IMR-90 (cell line): ENCODE data around the gene TPM4. TPM values are rescaled to one million over a fixed set of nuclear protein-coding genes. Genes with fewer than 3 reads are reported as not detected.

Source experiments
- ATAC-seq: fragments of 200-7000 bp; cut with Tn5 transposase; 2 replicates; pipeline ENCODE4 v1.9.1; 2020; ENCODE audit warnings: low read depth, mild to moderate bottlenecking, moderate library complexity
- BruUV-seq: library from RNA; stranded (reverse); fragments of 400-500 nt; replicated peaks from 2 replicates; lab custom pipeline; 2021; lab: Mats Ljungman, UMichigan
- CTCF ChIA-PET: fragments of 300-600 bp; formaldehyde crosslinking; extraction: SDS; loops from one replicate; lab custom pipeline; 2021; ENCODE audit warnings: antibody characterized with exemption; lab: Yijun Ruan, JAX
- POLR2A ChIA-PET: fragments of 300-600 bp; sonication (Branson Sonifier 250); formaldehyde crosslinking; loops from one replicate; lab custom pipeline; 2022; ENCODE audit warnings: antibody characterized with exemption; ENCODE audit not compliant: unreplicated experiment; lab: Charles Lee
- DNase-seq: peaks from one replicate; pipeline ENCODE4 v3.0.0; 2013
- H2AFZ ChIP-seq: replicated peaks from 2 replicates; pipeline ENCODE3; 2013; ENCODE audit warnings: low read length, mild to moderate bottlenecking; ENCODE audit not compliant: poor library complexity
- H2AK5ac ChIP-seq: 2 replicates; pipeline ENCODE4 v1.6.1; 2013; ENCODE audit warnings: low read depth, low read length, inconsistent platforms
- H2AK9ac ChIP-seq: replicated peaks from 2 replicates; pipeline ENCODE3; 2013; ENCODE audit warnings: mild to moderate bottlenecking, low read depth, low read length, moderate library complexity; ENCODE audit not compliant: poor library complexity
- H2BK120ac ChIP-seq: 2 replicates; pipeline ENCODE4 v1.6.1; 2013; ENCODE audit warnings: low read depth, low read length, inconsistent platforms
- H2BK15ac ChIP-seq: 3 replicates; pipeline ENCODE4 v1.6.1; 2013; ENCODE audit warnings: low read depth, low read length, inconsistent platforms
- H2BK20ac ChIP-seq: 2 replicates; pipeline ENCODE4 v1.6.1; 2013; ENCODE audit warnings: low read depth, mild to moderate bottlenecking, inconsistent platforms, low read length, moderate library complexity
- H2BK5ac ChIP-seq: 2 replicates; pipeline ENCODE4 v1.6.1; 2013; ENCODE audit warnings: mild to moderate bottlenecking, low read depth, low read length, inconsistent platforms; ENCODE audit not compliant: poor library complexity, severe bottlenecking
- H3K14ac ChIP-seq: replicated peaks from 2 replicates; pipeline ENCODE4 v1.6.1; 2013; ENCODE audit warnings: low read depth, low read length, inconsistent platforms
- H3K18ac ChIP-seq: 2 replicates; pipeline ENCODE4 v1.6.1; 2013; ENCODE audit warnings: low read depth, low read length, control low read depth
- H3K23ac ChIP-seq: 2 replicates; pipeline ENCODE4 v1.6.1; 2013; ENCODE audit warnings: low read depth, low read length, inconsistent platforms
- H3K27ac ChIP-seq: 2 replicates; pipeline ENCODE4 v1.5.1; 2013; ENCODE audit warnings: mild to moderate bottlenecking, control low read depth, low read length; ENCODE audit not compliant: insufficient read depth
- H3K27me3 ChIP-seq: 2 replicates; pipeline ENCODE4 v1.6.1; 2013; ENCODE audit warnings: low read length; ENCODE audit not compliant: control insufficient read depth, insufficient read depth
- H3K36me3 ChIP-seq: 2 replicates; pipeline ENCODE4 v1.6.1; 2013; ENCODE audit warnings: low read length, mixed read lengths; ENCODE audit not compliant: control insufficient read depth, insufficient read depth
- H3K4ac ChIP-seq: 2 replicates; pipeline ENCODE4 v1.6.1; 2013; ENCODE audit warnings: low read depth, low read length, inconsistent platforms
- H3K4me1 ChIP-seq: 2 replicates; pipeline ENCODE4 v1.6.1; 2013; ENCODE audit warnings: low read length, mixed read lengths; ENCODE audit not compliant: control insufficient read depth, insufficient read depth
- H3K4me2 ChIP-seq: 2 replicates; pipeline ENCODE4 v1.6.1; 2013; ENCODE audit warnings: low read depth, mild to moderate bottlenecking, control low read depth, low read length, moderate library complexity
- H3K4me3 ChIP-seq: 2 replicates; pipeline ENCODE4 v1.5.1; 2013; ENCODE audit warnings: low read depth, mild to moderate bottlenecking, control low read depth, low read length, moderate library complexity; ENCODE audit not compliant: insufficient read depth
- H3K56ac ChIP-seq: 2 replicates; pipeline ENCODE4 v1.6.1; 2013; ENCODE audit warnings: low read length, inconsistent platforms; ENCODE audit not compliant: insufficient read depth; ENCODE audit errors: extremely low read depth
- H3K79me1 ChIP-seq, 2 experiments: 2 replicates each; pipeline ENCODE4 v1.6.1; 2013; ENCODE audit warnings: low read length in 2 of 2, inconsistent platforms in 1 of 2, low read depth in 1 of 2
- H3K9ac ChIP-seq: 2 replicates; pipeline ENCODE4 v1.6.1; 2013; ENCODE audit warnings: low read depth, low read length, control low read depth
- H3K9me1 ChIP-seq: 2 replicates; pipeline ENCODE4 v1.6.1; 2013; ENCODE audit warnings: low read length, inconsistent platforms; ENCODE audit not compliant: insufficient read depth
- H3K9me3 ChIP-seq: 2 replicates; pipeline ENCODE4 v1.6.1; 2013; ENCODE audit warnings: low read length; ENCODE audit not compliant: control insufficient read depth, insufficient read depth
- H4K20me1 ChIP-seq: 2 replicates; pipeline ENCODE4 v1.6.1; 2013; ENCODE audit warnings: low read length, inconsistent platforms; ENCODE audit not compliant: insufficient read depth
- H4K5ac ChIP-seq: 2 replicates; pipeline ENCODE4 v1.6.1; 2013; ENCODE audit warnings: mild to moderate bottlenecking, low read depth, low read length, control low read depth
- H4K8ac ChIP-seq, 2 experiments: 2 replicates each; pipeline ENCODE4 v1.6.1; 2013; ENCODE audit warnings: low read depth in 2 of 2, low read length in 2 of 2, control low read depth in 1 of 2, inconsistent platforms in 1 of 2
- H4K91ac ChIP-seq: 2 replicates; pipeline ENCODE4 v1.6.1; 2013; ENCODE audit warnings: low read depth, low read length, inconsistent platforms; ENCODE audit not compliant: insufficient read depth
- CEBPB ChIP-seq: IDR thresholded peaks from 2 replicates; pipeline ENCODE4 v1.6.1; 2012; ENCODE audit warnings: low read depth, low read length, improper control_type of control experiment
- ELK1 ChIP-seq: fragments of 150-350 bp; IDR thresholded peaks from 2 replicates; pipeline ENCODE4 v1.6.1; 2016; ENCODE audit warnings: low read depth, mild to moderate bottlenecking, low read length, moderate library complexity, borderline replicate concordance
- FOS ChIP-seq: fragments of 150-350 bp; IDR thresholded peaks from 2 replicates; pipeline ENCODE4 v1.6.1; 2016; ENCODE audit warnings: low read depth, low read length
- MAFK ChIP-seq: IDR thresholded peaks from 2 replicates; pipeline ENCODE4 v1.6.1; 2012; ENCODE audit warnings: low read depth, low read length, improper control_type of control experiment
- MAZ ChIP-seq: IDR thresholded peaks from 2 replicates; pipeline ENCODE4 v1.6.1; 2012; ENCODE audit warnings: low read depth, mild to moderate bottlenecking, low read length, improper control_type of control experiment, moderate library complexity, borderline replicate concordance
- MXI1 ChIP-seq: IDR thresholded peaks from 2 replicates; pipeline ENCODE4 v1.6.1; 2012; ENCODE audit warnings: low read depth, mild to moderate bottlenecking, low read length, moderate library complexity, borderline replicate concordance
- NFE2L2 ChIP-seq: fragments of 150-350 bp; IDR thresholded peaks from 2 replicates; pipeline ENCODE4 v1.6.1; 2016; ENCODE audit warnings: low read depth, mild to moderate bottlenecking, low read length
- POLR2A ChIP-seq: IDR thresholded peaks from 2 replicates; pipeline ENCODE4 v1.6.1; 2012; ENCODE audit warnings: mild to moderate bottlenecking, low read depth, low read length
- SMC3 ChIP-seq: fragments of 150-350 bp; IDR thresholded peaks from 2 replicates; pipeline ENCODE4 v1.6.1; 2016; ENCODE audit warnings: low read depth, mild to moderate bottlenecking, antibody characterized with exemption, low read length, moderate library complexity
- WGBS, 2 experiments: methylation state at CpG; one replicate each; pipeline versions ENCODE4 v1.1.5 to v1.1.7; 2013; ENCODE audit warnings: missing lambda C conversion rate in 2 of 2; ENCODE audit not compliant: insufficient read length in 1 of 2; ENCODE audit errors: extremely low coverage in 2 of 2; 5-methylcytosine and 5-hydroxymethylcytosine counted together
- dilution Hi-C: fragments of 300-500 bp; cut with HindIII; formaldehyde crosslinking; loops from one replicate; pipeline ENCODE4 v1.14.3; 2018; ENCODE audit warnings: low sequenced_read_pairs; ENCODE audit not compliant: unreplicated experiment
- in situ Hi-C: fragments of 300-500 bp; cut with MboI; formaldehyde crosslinking; loops from 3 replicates; pipeline ENCODE4 v1.14.3; 2019; ENCODE audit warnings: low sequenced_read_pairs, inconsistent platforms, mixed read lengths
- intact Hi-C: fragments of 100-400 bp; cut with micrococcal nuclease; formaldehyde crosslinking; loops from 2 replicates; pipeline ENCODE4 v1.10.0; 2022
- polyA plus RNA-seq, 3 experiments: library from polyadenylated mRNA; depleted of rRNA; stranded (reverse); fragments of >200 nt; gene quantifications; 2 replicates each; pipeline ENCODE4 v1.2.3, GENCODE V29; 2012; ENCODE audit warnings: low replicate concordance in 1 of 3
- total RNA-seq: library from RNA; depleted of rRNA; stranded (reverse); fragments of >200 nt; gene quantifications from 2 replicates; pipeline ENCODE4 v1.2.3, GENCODE V29; 2012
- TF ChIP-seq, protein P1 (sequence below): conservative IDR thresholded peaks from 2 replicates; pipeline ENCODE4 v1.5.1; 2012; ENCODE audit warnings: mild to moderate bottlenecking, low read depth, low read length, improper control_type of control experiment

The TPM4 gene
- total and polyA plus RNA-seq, 2 of the 4 experiments (the other 2 are of a cell fraction) = 1,075 to 1,160 TPM

DNA sequence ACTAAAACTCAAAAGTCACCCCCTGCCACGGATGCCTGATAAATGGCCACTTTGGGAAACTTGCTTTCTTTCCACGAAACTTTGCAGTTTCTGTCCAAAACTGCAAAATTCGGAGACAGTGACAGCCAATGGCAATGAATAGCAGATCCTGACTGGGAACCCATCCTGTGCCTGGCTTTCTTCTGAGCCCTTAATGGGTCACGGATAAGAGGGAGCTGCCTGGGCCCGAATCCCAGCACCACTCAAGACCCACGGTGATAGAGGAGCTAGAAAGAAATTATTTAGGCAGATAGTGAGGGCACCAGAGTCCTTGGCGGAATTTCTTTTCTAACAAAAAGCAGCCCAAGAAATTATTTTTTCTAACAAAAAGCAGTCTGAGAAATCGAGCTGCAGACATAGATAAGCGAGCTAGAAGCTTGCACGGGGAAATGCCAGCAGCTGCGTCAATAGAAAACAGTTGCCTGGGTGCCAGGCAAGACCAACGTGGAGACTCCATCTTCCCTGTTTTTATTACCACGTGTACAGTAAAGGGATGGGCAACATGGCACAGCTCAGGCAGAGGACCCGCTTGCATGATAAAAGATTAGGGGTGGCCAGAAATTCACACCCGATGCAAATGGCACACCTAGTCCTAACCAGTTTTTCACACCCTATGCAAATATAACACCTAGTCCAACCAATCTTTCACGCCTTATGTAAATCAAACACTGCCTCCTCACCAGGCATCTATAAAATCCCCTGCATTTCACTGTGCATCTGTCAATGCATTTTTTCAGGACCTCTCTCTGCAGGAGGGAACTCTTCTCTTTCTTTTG lies 60.1 kb downstream of the TPM4 start:
- H2BK20ac ChIP-seq = no peak overlapping the region
- H3K23ac ChIP-seq = no peak overlapping the region
- no peaks in the 10 kb centered on the region for H3K9me1 ChIP-seq
- no peak overlapping the region for H4K91ac ChIP-seq
- H2BK5ac ChIP-seq = no peak overlapping the region
- WGBS, 2 experiments = 83% methylated on average over 7 of the region's 16 CpGs; no CpG with 5 or more reads in 1 of the 2 experiments
- no peak overlapping the region for H3K4me3 ChIP-seq
- no peak overlapping the region for H2AFZ ChIP-seq
- POLR2A ChIA-PET = no interaction called here
- no peak overlapping the region for H3K14ac ChIP-seq
- ATAC-seq = no peak
- H3K56ac ChIP-seq = no peak overlapping the region
- no peak overlapping the region for H2BK15ac ChIP-seq
- H3K4me2 ChIP-seq = no peak overlapping the region
- no peak overlapping the region for H3K27ac ChIP-seq
- no peaks in the 10 kb centered on the region for H3K27me3 ChIP-seq
- H3K4ac ChIP-seq = no peak overlapping the region
- no peak overlapping the region for H3K9ac ChIP-seq
- H3K36me3 ChIP-seq = peaks cover 29% of the 10 kb centered on the region
- no peak overlapping the region for H3K18ac ChIP-seq
- no peak overlapping the region for H4K5ac ChIP-seq
- DNase-seq = no peak
- H4K8ac ChIP-seq = no peak overlapping the region
- peaks cover 4% of the 10 kb centered on the region; the same call in 1 of the 2 replicates for H4K20me1 ChIP-seq
- intact Hi-C loops = no loop called here
- H2AK5ac ChIP-seq = no peak overlapping the region
- H3K9me3 ChIP-seq = no peaks in the 10 kb centered on the region
- CTCF ChIA-PET = interaction anchor here (1.1 kb wide), 1 partner anchor 12 kb away, joined by 4 read pairs; no protein-coding TSS in a partner anchor
- in situ Hi-C loops = no loop called here
- no TSS peak for BruUV-seq
- TF ChIP-seq MAZ (no peak), NFE2L2 (no peak), FOS (no peak), ELK1 (no peak), CEBPB (no peak), MXI1 (no peak), SMC3 (no peak), POLR2A (no peak), MAFK (no peak)
- TF ChIP-seq, protein P1, sequence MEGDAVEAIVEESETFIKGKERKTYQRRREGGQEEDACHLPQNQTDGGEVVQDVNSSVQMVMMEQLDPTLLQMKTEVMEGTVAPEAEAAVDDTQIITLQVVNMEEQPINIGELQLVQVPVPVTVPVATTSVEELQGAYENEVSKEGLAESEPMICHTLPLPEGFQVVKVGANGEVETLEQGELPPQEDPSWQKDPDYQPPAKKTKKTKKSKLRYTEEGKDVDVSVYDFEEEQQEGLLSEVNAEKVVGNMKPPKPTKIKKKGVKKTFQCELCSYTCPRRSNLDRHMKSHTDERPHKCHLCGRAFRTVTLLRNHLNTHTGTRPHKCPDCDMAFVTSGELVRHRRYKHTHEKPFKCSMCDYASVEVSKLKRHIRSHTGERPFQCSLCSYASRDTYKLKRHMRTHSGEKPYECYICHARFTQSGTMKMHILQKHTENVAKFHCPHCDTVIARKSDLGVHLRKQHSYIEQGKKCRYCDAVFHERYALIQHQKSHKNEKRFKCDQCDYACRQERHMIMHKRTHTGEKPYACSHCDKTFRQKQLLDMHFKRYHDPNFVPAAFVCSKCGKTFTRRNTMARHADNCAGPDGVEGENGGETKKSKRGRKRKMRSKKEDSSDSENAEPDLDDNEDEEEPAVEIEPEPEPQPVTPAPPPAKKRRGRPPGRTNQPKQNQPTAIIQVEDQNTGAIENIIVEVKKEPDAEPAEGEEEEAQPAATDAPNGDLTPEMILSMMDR = no peak
- no peak overlapping the region for H2BK120ac ChIP-seq
- H3K4me1 ChIP-seq = no peaks in the 10 kb centered on the region
- no peak overlapping the region for H2AK9ac ChIP-seq
- dilution Hi-C loops = no loop called here
- peaks cover 3 to 6% of the 10 kb centered on the region in 2 experiments; a peak in 2 of 4 replicates for H3K79me1 ChIP-seq
